Activated naive CD4-positive, alpha-beta T cell treated with anti-CD3 and anti-CD28 coated beads for 36 hours (primary cell): ENCODE results near the gene C11orf65. TPM values are rescaled to one million over a fixed set of nuclear protein-coding genes. Genes with fewer than 3 reads are reported as not detected.

ENCODE experiments used
- CTCF ChIA-PET: fragments of 350-600 bp; sonication (Branson Sonifier 250); formaldehyde crosslinking; loops from one replicate; lab custom pipeline; 2021; ENCODE audit warnings: antibody characterized with exemption; lab: Charles Lee
- DNase-seq: peaks from one replicate; pipeline ENCODE4 v3.0.0-alpha.2; 2020
- H3K27ac Mint-ChIP-seq: one replicate; pipeline ENCODE4 v1.8.0; 2021; ENCODE audit warnings: mild to moderate bottlenecking, mixed read lengths
- H3K27me3 Mint-ChIP-seq: one replicate; pipeline ENCODE4 v1.8.0; 2021; ENCODE audit warnings: low read depth, mixed read lengths
- H3K36me3 Mint-ChIP-seq: one replicate; pipeline ENCODE4 v1.8.0; 2021; ENCODE audit warnings: low read depth, mixed read lengths
- H3K4me1 Mint-ChIP-seq: one replicate; pipeline ENCODE4 v1.8.0; 2021; ENCODE audit warnings: low read depth, mixed read lengths
- H3K4me3 Mint-ChIP-seq: one replicate; pipeline ENCODE4 v1.8.0; 2021; ENCODE audit warnings: mild to moderate bottlenecking, moderate library complexity, mixed read lengths
- H3K9me3 Mint-ChIP-seq: one replicate; pipeline ENCODE4 v1.8.0; 2021; ENCODE audit warnings: mixed read lengths
- intact Hi-C: fragments of 100-400 bp; cut with micrococcal nuclease; formaldehyde crosslinking; loops from one replicate; pipeline ENCODE4 v1.15.1; 2023
- total RNA-seq, 2 experiments: library from RNA; stranded (reverse); gene quantifications; one replicate each; pipeline ENCODE4 v1.2.3, GENCODE V29; 2021

The C11orf65 gene
- total RNA-seq, 2 experiments from 2014 or later, result 2.2 to 3.1 TPM

DNA sequence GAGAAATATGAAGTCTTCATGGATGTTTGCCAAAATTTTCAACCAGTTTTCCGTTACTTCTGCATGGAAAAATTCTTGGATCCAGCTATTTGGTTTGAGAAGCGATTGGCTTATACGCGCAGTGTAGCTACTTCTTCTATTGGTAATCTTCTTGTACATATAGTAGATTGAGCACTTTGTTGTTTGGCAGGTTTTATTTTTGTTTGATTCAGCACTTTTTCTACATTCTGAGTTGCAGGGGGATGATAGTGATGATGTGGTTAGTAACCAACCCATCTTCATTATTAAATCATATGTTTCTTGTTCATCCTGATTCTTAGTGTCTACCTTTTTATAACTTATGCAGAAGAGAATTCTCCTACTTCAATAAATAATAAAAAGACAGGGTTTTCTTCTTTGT is 121.6 kb downstream of the C11orf65 start:
- Mint-ChIP-seq H3K4me1 (peaks cover 27% of the 10 kb centered on the region), H3K27me3 (no peaks in the 10 kb centered on the region), H3K27ac (no peak overlapping the region), H3K36me3 (peaks cover 11% of the 10 kb centered on the region), H3K9me3 (no peaks in the 10 kb centered on the region), H3K4me3 (no peak overlapping the region)
- intact Hi-C loops, result loop anchor here (5.0 kb wide), 1 partner anchor 247 kb away; the partner anchor contains the start of gene EXPH5
- CTCF ChIA-PET, result no interaction called here
- no peak for DNase-seq

DNA sequence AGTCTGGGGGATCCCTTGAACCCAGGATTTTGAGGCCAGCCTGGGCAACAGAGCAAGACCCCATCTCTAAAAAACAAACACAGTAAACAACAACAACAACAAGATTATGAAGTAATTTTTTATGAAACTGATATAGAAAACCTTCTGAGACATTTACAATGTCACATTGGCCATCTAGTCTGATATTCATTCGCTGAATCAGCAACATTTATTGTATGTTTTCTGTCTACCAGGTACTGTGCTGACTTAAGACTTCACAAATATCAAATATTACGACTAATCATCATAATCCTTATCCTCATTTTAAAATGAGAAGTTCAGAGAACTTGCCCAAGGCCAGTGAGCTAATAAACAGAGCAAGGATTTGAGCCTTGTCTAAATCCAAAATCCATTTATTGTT is 123.6 kb downstream of the C11orf65 start:
- CTCF ChIA-PET, result no interaction called here

DNA sequence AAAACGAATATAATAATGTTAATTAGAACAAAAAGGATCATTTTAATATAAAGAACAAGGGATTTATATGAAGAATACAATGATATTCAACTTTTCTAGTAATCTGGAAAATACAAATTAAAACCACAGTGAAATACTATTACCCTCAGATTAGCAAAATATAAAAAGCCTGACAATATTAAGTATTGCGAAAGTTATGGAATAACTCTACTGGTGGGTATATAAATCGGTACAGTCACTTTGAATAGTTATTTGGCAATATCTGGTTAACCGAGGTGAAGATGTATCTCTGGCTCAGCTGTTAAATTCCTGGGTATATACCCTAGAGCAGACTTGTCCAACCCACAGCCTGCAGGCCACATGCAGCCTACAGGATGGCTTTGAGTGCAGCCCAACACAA is 125.7 kb downstream of the C11orf65 start:
- CTCF ChIA-PET, result interaction anchor here (0.6 to 1.0 kb wide), 3 partner anchors 22 to 307 kb away, joined by 3 read pairs; no protein-coding TSS in a partner anchor
- intact Hi-C loops, result loop anchor here (2.0 to 5.0 kb wide), 2 partner anchors 125 to 306 kb away; partner anchors contain the start of gene C11orf65
- H3K36me3 Mint-ChIP-seq, result no peaks in the 10 kb centered on the region
- no peak overlapping the region for H3K4me3 Mint-ChIP-seq
- peaks cover 34% of the 10 kb centered on the region for H3K4me1 Mint-ChIP-seq
- DNase-seq, result no peak
- no peaks in the 10 kb centered on the region for H3K27me3 Mint-ChIP-seq
- H3K27ac Mint-ChIP-seq, result no peak overlapping the region
- H3K9me3 Mint-ChIP-seq, result no peaks in the 10 kb centered on the region

More for the DNA sequence above, 123.6 kb downstream of the C11orf65 start:
- H3K9me3 Mint-ChIP-seq, result no peaks in the 10 kb centered on the region
- no peaks in the 10 kb centered on the region for H3K27me3 Mint-ChIP-seq
- H3K27ac Mint-ChIP-seq, result no peak overlapping the region
- peaks cover 34% of the 10 kb centered on the region for H3K4me1 Mint-ChIP-seq
- DNase-seq, result no peak
- intact Hi-C loops, result loop anchor here (5.0 kb wide), 1 partner anchor 304 kb away; no protein-coding TSS in a partner anchor
- H3K4me3 Mint-ChIP-seq, result no peak overlapping the region
- no peaks in the 10 kb centered on the region for H3K36me3 Mint-ChIP-seq

DNA sequence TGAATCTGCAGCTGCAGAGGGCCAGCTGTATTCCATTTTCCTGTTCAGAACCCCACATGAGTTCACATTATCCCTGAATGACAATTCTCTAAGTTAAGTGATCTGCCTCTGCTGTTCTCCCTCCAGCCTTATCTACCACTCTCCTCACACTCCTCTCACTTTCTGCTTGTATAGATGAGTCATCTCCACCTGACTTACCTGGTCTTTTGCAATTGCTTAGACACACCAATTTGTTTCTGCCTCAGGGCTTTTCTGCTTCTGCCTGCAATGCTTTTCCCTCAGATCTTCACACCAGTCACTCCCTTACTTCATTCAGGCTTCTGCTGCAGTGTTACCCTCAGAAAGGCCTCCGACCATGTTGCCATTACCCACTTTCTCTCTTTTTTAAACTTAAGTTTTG is 126.4 kb downstream of the C11orf65 start:
- H3K4me1 Mint-ChIP-seq, result peaks cover 32% of the 10 kb centered on the region
- CTCF ChIA-PET, result no interaction called here
- no peak overlapping the region for H3K27ac Mint-ChIP-seq
- no peaks in the 10 kb centered on the region for H3K9me3 Mint-ChIP-seq
- no peaks in the 10 kb centered on the region for H3K27me3 Mint-ChIP-seq
- peaks cover 1% of the 10 kb centered on the region for H3K36me3 Mint-ChIP-seq
- no peak for DNase-seq
- no peak overlapping the region for H3K4me3 Mint-ChIP-seq
- intact Hi-C loops, result loop anchor here (2.0 to 5.0 kb wide), 2 partner anchors 126 to 306 kb away; partner anchors contain the start of gene C11orf65

DNA sequence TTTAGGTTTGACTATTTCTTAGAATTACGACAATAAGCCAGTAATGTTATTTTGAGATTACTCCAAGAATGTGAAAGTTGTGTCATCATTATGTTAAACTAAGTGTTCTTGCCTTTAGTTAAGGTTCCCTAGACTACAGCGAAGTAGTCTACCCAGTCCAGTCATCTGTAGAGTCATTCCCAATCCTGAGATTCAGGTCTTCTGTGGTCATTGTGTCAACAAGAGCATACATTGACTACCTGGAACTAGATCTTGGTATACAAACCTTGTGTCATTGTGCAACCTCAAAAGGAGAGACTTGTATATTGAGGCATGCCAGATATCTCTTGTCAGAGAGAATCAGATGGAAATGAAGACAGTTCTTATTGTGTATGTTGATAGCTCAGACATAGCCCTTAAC is 128.6 kb downstream of the C11orf65 start:
- Mint-ChIP-seq H3K36me3 (peaks cover 3% of the 10 kb centered on the region), H3K4me3 (no peak overlapping the region), H3K27ac (no peak overlapping the region), H3K27me3 (no peaks in the 10 kb centered on the region), H3K9me3 (no peaks in the 10 kb centered on the region), H3K4me1 (peaks cover 19% of the 10 kb centered on the region)
- no peak for DNase-seq
- CTCF ChIA-PET, result interaction anchor here (0.7 kb wide), 1 partner anchor 1507 kb away, joined by 3 read pairs; no protein-coding TSS in a partner anchor
- intact Hi-C loops, result no loop called here

DNA sequence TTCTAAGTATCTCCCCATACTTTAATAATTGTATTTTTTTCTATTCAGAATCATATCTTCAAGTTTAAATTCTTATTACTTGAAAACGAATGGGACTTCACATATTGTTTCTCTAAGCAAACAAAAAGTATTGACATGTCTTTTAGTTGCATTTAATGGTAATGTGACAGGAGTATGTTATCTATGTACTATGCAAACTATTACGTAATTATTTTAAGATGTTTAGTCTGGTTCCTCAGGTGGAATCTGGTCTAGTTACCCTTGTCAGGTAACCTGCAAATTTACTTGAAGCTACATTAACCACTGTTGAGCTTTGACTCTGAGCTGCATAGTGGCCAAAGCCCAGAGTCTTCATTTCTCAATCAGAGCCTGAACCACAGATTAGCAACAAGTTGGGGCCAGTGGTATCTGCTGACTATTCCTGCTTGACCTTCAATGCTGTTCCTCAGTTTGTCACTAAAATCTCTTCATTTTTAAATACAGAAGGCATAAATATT is 133.9 kb downstream of the C11orf65 start:
- Mint-ChIP-seq H3K36me3 (peaks cover 9% of the 10 kb centered on the region), H3K27me3 (no peaks in the 10 kb centered on the region), H3K27ac (no peak overlapping the region), H3K4me1 (peaks cover 3% of the 10 kb centered on the region), H3K9me3 (no peaks in the 10 kb centered on the region), H3K4me3 (no peak overlapping the region)
- no peak for DNase-seq
- intact Hi-C loops, result no loop called here
- CTCF ChIA-PET, result interaction anchor here (0.8 kb wide), 1 partner anchor 11 kb away, joined by 3 read pairs; no protein-coding TSS in a partner anchor

Other genes with a start within 250 kb of the C11orf65 start
- gene NPAT, start 244.9 kb downstream of the C11orf65 start, total RNA-seq, result 10 to 100 TPM; 22.2 to 22.3 TPM
- gene ATM, start 244.5 kb downstream of the C11orf65 start, total RNA-seq, result 10 to 100 TPM; 29.5 to 30.6 TPM
- 1 to 10 TPM; 8.9 to 9.7 TPM for gene POGLUT3, start 30.9 kb upstream of the C11orf65 start, total RNA-seq
- 1 to 10 TPM; 2.9 to 3.3 TPM for gene EXPH5, start 126.2 kb upstream of the C11orf65 start, total RNA-seq
- gene DDX10, start 197.5 kb upstream of the C11orf65 start, total RNA-seq, result 10 to 100 TPM; 36.6 to 43.0 TPM